Measurements from ENCODE around the gene HIC2. TPM values are rescaled to one million over a fixed set of nuclear protein-coding genes. Genes with fewer than 3 reads are reported as not detected.
"Not testable (repeated sequence)": the region's sequence is repeated elsewhere in the genome, so short reads cannot be mapped to it uniquely, and the experiment has no call there.

Gene HIC2
- 1.4 and 2.1 TPM in 2 replicates for total RNA-seq

DNA sequence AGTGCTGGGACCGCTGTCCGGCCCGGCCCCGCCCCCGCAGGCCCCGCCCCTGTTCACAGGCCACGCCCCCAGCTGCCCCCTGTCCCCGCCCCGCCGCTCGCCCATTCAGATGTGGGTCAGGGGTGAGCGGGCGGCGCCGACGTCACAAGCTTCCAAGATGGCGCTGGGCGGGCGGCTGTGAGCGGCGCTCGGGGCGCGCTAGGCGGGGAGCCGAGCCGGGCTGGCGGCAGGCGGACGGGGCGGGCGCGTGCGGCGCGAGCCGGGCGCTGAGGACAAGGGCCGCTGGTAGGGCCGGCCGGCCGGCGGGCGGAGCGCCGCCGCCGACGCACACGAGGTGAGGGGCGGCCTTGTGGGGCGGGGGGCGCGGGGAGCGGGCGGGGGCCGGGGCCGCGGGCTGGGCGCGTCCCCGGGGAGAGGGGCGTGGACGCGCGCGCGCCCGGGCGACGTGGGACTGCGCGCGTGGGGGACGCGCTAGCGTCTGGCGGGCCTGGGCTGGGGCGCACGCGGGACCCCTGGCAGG lies at the start of gene HIC2:
HIC2 (plus strand) TSS at position 145 of the 520 bp plus-strand sequence. CDS start 25,461 bp downstream, outside the sequence.
- not testable (repeated sequence) for H3K4me1 ChIP-seq (ENCODE audit: insufficient read depth, low read length); H3K79me2 ChIP-seq (ENCODE audit: insufficient read depth, low read length); H4K20me1 ChIP-seq (ENCODE audit: insufficient read depth, low read length); H3K9me3 ChIP-seq (ENCODE audit: low read depth, low read length); H3K36me3 ChIP-seq (ENCODE audit: insufficient read depth, low read length); DNase-seq (ENCODE audit: insufficient read length, low spot score, missing footprints); H3K27ac ChIP-seq (ENCODE audit: low read depth, low read length); H3K4me2 ChIP-seq (ENCODE audit: insufficient read depth, low read length); H2AFZ ChIP-seq (ENCODE audit: low read length); H3K27me3 ChIP-seq (ENCODE audit: insufficient read depth, low read length)
- H3K4me3 ChIP-seq (ENCODE audit: insufficient read depth, low read length) = peak within 1 kb of the TSS; percentile 45

DNA sequence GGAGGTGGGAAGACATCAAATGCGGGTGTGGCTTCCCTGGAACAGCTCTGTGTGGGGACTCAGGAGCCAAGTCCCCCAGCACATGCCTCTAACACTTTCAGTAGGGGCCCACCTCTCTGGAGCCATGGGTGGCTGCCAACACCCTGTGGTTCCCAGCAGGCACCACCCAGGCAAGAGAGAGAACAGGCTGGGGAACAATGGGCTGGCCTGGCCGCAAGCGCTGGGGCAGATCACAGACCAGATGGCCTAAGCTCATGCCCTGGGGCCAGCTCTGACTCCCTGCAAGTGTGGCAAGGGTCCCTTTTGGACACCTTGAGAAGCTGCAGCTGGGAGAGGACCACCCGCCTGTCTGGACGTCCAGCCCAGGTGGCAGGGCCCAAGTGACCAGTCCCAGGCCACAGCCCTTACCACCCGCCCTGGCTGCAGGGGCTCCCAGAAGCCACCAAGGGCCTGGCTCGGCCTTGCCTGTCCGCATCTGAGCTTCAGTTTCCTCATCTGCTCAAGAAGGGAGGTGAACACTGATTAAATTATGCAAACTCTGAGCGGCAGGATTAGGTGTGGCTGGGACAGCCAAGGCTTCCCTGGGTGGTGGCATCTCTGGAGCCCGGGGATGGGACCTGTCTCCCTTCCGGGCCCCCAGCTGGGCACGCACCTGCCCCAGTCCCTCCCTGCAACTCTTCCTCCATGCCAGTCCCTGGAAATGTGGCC lies 48.4 kb upstream of the HIC2 start:
- H3K4me3 ChIP-seq (ENCODE audit: insufficient read depth, low read length); H3K4me2 ChIP-seq (ENCODE audit: insufficient read depth, low read length); H2AFZ ChIP-seq (ENCODE audit: low read length); H3K79me2 ChIP-seq (ENCODE audit: insufficient read depth, low read length); H3K27me3 ChIP-seq (ENCODE audit: insufficient read depth, low read length); H4K20me1 ChIP-seq (ENCODE audit: insufficient read depth, low read length); H3K27ac ChIP-seq (ENCODE audit: low read depth, low read length); H3K4me1 ChIP-seq (ENCODE audit: insufficient read depth, low read length); DNase-seq (ENCODE audit: insufficient read length, low spot score, missing footprints); H3K36me3 ChIP-seq (ENCODE audit: insufficient read depth, low read length); H3K9me3 ChIP-seq (ENCODE audit: low read depth, low read length): not testable (repeated sequence)

- H3K4me1 ChIP-seq (ENCODE audit: insufficient read depth, low read length); H3K27ac ChIP-seq (ENCODE audit: low read depth, low read length); H3K4me2 ChIP-seq (ENCODE audit: insufficient read depth, low read length); H3K36me3 ChIP-seq (ENCODE audit: insufficient read depth, low read length); H3K79me2 ChIP-seq (ENCODE audit: insufficient read depth, low read length); H3K4me3 ChIP-seq (ENCODE audit: insufficient read depth, low read length); H2AFZ ChIP-seq (ENCODE audit: low read length); H3K9me3 ChIP-seq (ENCODE audit: low read depth, low read length); H3K27me3 ChIP-seq (ENCODE audit: insufficient read depth, low read length); H4K20me1 ChIP-seq (ENCODE audit: insufficient read depth, low read length); DNase-seq (ENCODE audit: insufficient read length, low spot score, missing footprints): not testable (repeated sequence)
These were observed 41.3 kb upstream of the HIC2 start for GRCh38 chr22:21375880-21376279.

DNA sequence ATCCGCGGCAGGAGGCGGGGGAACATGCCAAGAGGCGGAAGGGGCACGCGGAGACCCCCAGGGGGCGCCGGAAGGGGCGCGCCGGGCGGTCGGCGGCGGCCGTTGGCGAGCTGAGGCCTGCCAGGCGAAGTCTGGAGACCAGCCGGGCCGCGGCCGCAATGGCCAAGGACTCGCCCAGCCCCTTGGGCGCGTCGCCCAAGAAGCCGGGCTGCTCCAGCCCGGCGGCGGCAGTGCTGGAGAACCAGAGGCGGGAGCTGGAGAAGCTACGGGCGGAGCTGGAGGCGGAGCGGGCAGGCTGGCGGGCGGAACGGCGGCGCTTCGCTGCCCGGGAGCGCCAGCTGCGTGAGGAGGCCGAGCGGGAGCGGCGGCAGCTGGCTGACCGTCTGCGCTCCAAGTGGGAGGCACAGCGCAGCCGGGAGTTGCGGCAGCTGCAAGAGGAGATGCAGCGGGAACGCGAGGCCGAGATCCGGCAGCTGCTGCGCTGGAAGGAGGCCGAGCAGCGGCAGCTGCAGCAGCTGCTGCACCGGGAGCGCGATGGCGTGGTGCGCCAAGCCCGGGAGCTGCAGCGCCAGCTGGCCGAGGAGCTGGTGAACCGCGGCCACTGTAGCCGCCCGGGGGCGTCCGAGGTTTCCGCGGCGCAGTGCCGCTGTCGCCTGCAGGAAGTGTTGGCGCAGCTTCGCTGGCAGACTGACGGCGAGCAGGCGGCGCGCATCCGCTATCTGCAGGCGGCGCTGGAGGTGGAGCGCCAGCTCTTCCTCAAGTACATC lies 33.3 kb upstream of the HIC2 start, which contains the start of gene RIMBP3B:
RIMBP3B (plus strand) TSS at position 51 of the 767 bp plus-strand sequence; CDS start at position 159, 108 bp downstream.
- H3K4me2 ChIP-seq (ENCODE audit: insufficient read depth, low read length); H3K27ac ChIP-seq (ENCODE audit: low read depth, low read length); H3K4me3 ChIP-seq (ENCODE audit: insufficient read depth, low read length); H3K27me3 ChIP-seq (ENCODE audit: insufficient read depth, low read length); H2AFZ ChIP-seq (ENCODE audit: low read length); H3K36me3 ChIP-seq (ENCODE audit: insufficient read depth, low read length); H3K9me3 ChIP-seq (ENCODE audit: low read depth, low read length); H3K79me2 ChIP-seq (ENCODE audit: insufficient read depth, low read length); H4K20me1 ChIP-seq (ENCODE audit: insufficient read depth, low read length); DNase-seq (ENCODE audit: insufficient read length, low spot score, missing footprints); H3K4me1 ChIP-seq (ENCODE audit: insufficient read depth, low read length): not testable (repeated sequence)

- H2AFZ ChIP-seq (ENCODE audit: low read length); H3K9me3 ChIP-seq (ENCODE audit: low read depth, low read length); DNase-seq (ENCODE audit: insufficient read length, low spot score, missing footprints); H3K27me3 ChIP-seq (ENCODE audit: insufficient read depth, low read length); H3K4me1 ChIP-seq (ENCODE audit: insufficient read depth, low read length); H3K4me2 ChIP-seq (ENCODE audit: insufficient read depth, low read length); H3K27ac ChIP-seq (ENCODE audit: low read depth, low read length); H3K4me3 ChIP-seq (ENCODE audit: insufficient read depth, low read length); H3K79me2 ChIP-seq (ENCODE audit: insufficient read depth, low read length); H4K20me1 ChIP-seq (ENCODE audit: insufficient read depth, low read length); H3K36me3 ChIP-seq (ENCODE audit: insufficient read depth, low read length): not testable (repeated sequence)
These were observed 32.5 kb upstream of the HIC2 start for GRCh38 chr22:21384468-21385357.

GRCh38 chr22:21389480-21389879 lies 27.7 kb upstream of the HIC2 start:
- not testable (repeated sequence) for DNase-seq (ENCODE audit: insufficient read length, low spot score, missing footprints); H3K27me3 ChIP-seq (ENCODE audit: insufficient read depth, low read length); H3K4me3 ChIP-seq (ENCODE audit: insufficient read depth, low read length); H3K79me2 ChIP-seq (ENCODE audit: insufficient read depth, low read length); H2AFZ ChIP-seq (ENCODE audit: low read length); H3K9me3 ChIP-seq (ENCODE audit: low read depth, low read length); H4K20me1 ChIP-seq (ENCODE audit: insufficient read depth, low read length); H3K4me2 ChIP-seq (ENCODE audit: insufficient read depth, low read length); H3K27ac ChIP-seq (ENCODE audit: low read depth, low read length); H3K36me3 ChIP-seq (ENCODE audit: insufficient read depth, low read length); H3K4me1 ChIP-seq (ENCODE audit: insufficient read depth, low read length)

DNA sequence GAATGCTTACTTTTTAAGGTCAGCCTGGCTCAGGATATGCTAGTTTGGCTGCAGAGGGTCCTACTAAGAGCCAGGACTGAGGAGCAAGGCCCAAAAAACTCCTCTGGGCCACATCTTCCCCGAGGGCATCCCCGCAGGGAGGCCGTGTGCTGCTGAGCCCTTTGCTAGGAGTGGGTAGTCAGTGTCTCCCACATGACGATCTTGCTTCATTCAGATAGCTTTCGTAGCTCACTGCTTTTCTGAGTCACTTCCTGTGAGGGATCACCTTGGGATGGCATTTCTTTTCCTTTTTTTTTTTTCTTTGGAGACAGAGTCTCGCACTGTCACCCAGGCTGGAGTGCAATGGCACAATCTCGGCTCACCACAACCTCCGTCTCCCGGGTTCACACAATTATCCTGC lies 27.2 kb upstream of the HIC2 start:
- H3K27ac ChIP-seq (ENCODE audit: low read depth, low read length); H3K4me2 ChIP-seq (ENCODE audit: insufficient read depth, low read length); H3K4me3 ChIP-seq (ENCODE audit: insufficient read depth, low read length); H3K27me3 ChIP-seq (ENCODE audit: insufficient read depth, low read length); H2AFZ ChIP-seq (ENCODE audit: low read length); DNase-seq (ENCODE audit: insufficient read length, low spot score, missing footprints); H3K4me1 ChIP-seq (ENCODE audit: insufficient read depth, low read length); H4K20me1 ChIP-seq (ENCODE audit: insufficient read depth, low read length); H3K36me3 ChIP-seq (ENCODE audit: insufficient read depth, low read length); H3K9me3 ChIP-seq (ENCODE audit: low read depth, low read length); H3K79me2 ChIP-seq (ENCODE audit: insufficient read depth, low read length): not testable (repeated sequence)

GRCh38 chr22:21394613-21395012 lies 22.6 kb upstream of the HIC2 start:
- not testable (repeated sequence) for H3K4me3 ChIP-seq (ENCODE audit: insufficient read depth, low read length); H3K4me2 ChIP-seq (ENCODE audit: insufficient read depth, low read length); H3K9me3 ChIP-seq (ENCODE audit: low read depth, low read length); H2AFZ ChIP-seq (ENCODE audit: low read length); H3K27ac ChIP-seq (ENCODE audit: low read depth, low read length); DNase-seq (ENCODE audit: insufficient read length, low spot score, missing footprints); H3K27me3 ChIP-seq (ENCODE audit: insufficient read depth, low read length); H3K36me3 ChIP-seq (ENCODE audit: insufficient read depth, low read length); H3K4me1 ChIP-seq (ENCODE audit: insufficient read depth, low read length); H3K79me2 ChIP-seq (ENCODE audit: insufficient read depth, low read length); H4K20me1 ChIP-seq (ENCODE audit: insufficient read depth, low read length)

Measured in osteoblast (primary cell).